ENCODE results near the gene GRIA1.

- TF ChIP-seq, protein P1, sequence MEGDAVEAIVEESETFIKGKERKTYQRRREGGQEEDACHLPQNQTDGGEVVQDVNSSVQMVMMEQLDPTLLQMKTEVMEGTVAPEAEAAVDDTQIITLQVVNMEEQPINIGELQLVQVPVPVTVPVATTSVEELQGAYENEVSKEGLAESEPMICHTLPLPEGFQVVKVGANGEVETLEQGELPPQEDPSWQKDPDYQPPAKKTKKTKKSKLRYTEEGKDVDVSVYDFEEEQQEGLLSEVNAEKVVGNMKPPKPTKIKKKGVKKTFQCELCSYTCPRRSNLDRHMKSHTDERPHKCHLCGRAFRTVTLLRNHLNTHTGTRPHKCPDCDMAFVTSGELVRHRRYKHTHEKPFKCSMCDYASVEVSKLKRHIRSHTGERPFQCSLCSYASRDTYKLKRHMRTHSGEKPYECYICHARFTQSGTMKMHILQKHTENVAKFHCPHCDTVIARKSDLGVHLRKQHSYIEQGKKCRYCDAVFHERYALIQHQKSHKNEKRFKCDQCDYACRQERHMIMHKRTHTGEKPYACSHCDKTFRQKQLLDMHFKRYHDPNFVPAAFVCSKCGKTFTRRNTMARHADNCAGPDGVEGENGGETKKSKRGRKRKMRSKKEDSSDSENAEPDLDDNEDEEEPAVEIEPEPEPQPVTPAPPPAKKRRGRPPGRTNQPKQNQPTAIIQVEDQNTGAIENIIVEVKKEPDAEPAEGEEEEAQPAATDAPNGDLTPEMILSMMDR (IDR thresholded peaks at IDR 0.05): no peak
- TF ChIP-seq POLR2A (IDR thresholded peaks at IDR 0.05): no peak
These were observed 42.9 kb upstream of the GRIA1 start for GRCh38 chr5:153447534-153447933.
